ENCODE results near the gene ADCY6. TPM values are rescaled to one million over a fixed set of nuclear protein-coding genes. Genes with fewer than 3 reads are reported as not detected.

Gene ADCY6
- polyA plus RNA-seq: not detected

GRCh38 chr12:48788854-48789775 is at the start of gene ADCY6:
ADCY6 (minus strand) TSS chr12:48789089; CDS start chr12:48783434, 5,655 bp downstream.
- peak within 1 kb of the TSS; percentile 46 to 87 (median 77) for H3K4me3 Mint-ChIP-seq
- H3K27ac Mint-ChIP-seq: no peak within 1 kb of the TSS
- H3K27me3 Mint-ChIP-seq: peaks cover 35% of the 10 kb centered on the region
- H3K4me1 Mint-ChIP-seq: peaks cover 0 to 5% (median 2%) of the 10 kb centered on the region in 3 donors
- H3K9me3 Mint-ChIP-seq: no peaks in the 10 kb centered on the region
- H3K36me3 Mint-ChIP-seq: no peaks in the 10 kb centered on the region

DNA sequence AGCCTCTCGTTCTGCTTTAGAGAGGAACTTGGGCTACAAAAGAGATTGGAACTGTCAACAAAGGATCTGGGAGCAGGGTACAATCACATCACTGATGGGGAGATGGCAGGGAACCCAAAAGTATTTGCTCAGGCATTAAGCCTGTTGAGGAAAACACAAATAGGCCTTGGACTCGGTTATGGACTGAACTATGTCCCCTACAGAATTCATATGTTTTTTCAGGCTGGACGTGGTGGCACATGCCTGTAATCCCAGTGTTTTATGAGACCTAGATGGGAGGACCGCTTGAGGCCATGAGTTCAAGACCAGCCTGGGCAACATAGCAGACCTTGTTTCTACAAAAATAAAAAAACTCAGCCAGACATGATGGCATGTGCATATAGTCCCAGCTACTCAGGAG is 49.2 kb upstream of the ADCY6 start:
- Mint-ChIP-seq H3K27me3 (no peaks in the 10 kb centered on the region), H3K27ac (no peak overlapping the region), H3K36me3 (peaks cover 1% of the 10 kb centered on the region), H3K4me3 (no peak overlapping the region), H3K4me1 (no peaks in the 10 kb centered on the region), H3K9me3 (no peaks in the 10 kb centered on the region)

DNA sequence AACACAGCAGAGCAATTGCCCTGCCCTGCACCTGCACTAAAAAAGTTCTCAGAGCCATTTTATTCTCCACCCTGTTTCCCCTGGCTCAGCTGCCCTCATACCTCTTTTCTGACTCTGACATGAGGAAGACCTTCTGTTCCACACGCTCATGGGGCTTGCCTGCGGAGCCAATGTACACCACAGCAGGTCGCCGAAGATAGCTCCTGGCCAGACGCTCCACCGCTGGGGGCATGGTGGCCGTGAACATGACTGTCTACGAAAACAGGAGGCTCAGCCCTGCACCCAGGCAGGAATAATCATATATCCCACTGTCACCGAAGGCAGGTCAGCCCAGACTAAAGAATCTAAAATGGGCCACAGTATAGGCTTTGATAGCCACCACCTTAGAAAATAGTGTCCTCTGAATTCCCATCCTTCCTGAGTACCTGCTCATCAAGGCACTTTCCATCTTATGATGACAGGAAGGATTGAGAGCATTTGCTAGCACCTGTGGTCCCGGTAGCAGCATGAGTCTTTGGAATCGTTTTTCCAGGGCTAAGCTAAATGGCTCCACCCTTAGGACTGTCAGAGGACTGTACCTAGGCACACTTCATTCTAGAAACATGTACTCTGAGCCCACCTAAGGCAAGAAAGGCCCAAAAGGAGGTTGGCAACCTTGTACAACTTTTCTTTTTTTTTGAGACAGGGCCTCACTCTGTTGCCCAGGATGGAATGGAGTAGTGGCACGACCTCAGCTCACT is 43.6 kb upstream of the ADCY6 start:
- Mint-ChIP-seq H3K4me3 (no peak overlapping the region), H3K27ac (peak overlapping the region in 1 of 3 donors; percentile 35), H3K4me1 (no peaks in the 10 kb centered on the region), H3K9me3 (no peaks in the 10 kb centered on the region), H3K36me3 (peaks cover 7% of the 10 kb centered on the region), H3K27me3 (no peaks in the 10 kb centered on the region)

DNA sequence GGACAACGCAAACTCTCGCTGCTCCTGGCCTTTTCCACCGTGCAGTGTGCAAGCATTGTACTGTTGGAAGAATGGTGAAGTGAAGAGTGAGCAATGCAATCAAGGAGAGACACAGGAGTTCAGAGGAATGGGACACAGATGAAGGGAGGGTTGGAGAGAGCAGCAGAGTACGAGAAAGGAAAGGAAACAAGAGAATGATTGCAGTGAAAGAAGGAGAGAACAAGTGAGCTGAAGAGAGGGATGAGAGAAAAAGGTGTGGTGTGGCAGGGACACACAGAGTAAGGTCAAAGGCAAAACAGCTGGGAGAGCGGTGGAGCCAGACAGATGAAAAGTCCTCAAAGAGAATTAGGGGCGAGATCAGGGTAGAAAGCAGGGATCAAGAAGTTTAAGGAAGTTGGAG is 42.4 kb upstream of the ADCY6 start:
- Mint-ChIP-seq H3K9me3 (no peaks in the 10 kb centered on the region), H3K4me1 (no peaks in the 10 kb centered on the region), H3K27me3 (no peaks in the 10 kb centered on the region), H3K4me3 (no peak overlapping the region), H3K36me3 (peaks cover 7% of the 10 kb centered on the region), H3K27ac (peak overlapping the region in 1 of 3 donors; percentile 12)

DNA sequence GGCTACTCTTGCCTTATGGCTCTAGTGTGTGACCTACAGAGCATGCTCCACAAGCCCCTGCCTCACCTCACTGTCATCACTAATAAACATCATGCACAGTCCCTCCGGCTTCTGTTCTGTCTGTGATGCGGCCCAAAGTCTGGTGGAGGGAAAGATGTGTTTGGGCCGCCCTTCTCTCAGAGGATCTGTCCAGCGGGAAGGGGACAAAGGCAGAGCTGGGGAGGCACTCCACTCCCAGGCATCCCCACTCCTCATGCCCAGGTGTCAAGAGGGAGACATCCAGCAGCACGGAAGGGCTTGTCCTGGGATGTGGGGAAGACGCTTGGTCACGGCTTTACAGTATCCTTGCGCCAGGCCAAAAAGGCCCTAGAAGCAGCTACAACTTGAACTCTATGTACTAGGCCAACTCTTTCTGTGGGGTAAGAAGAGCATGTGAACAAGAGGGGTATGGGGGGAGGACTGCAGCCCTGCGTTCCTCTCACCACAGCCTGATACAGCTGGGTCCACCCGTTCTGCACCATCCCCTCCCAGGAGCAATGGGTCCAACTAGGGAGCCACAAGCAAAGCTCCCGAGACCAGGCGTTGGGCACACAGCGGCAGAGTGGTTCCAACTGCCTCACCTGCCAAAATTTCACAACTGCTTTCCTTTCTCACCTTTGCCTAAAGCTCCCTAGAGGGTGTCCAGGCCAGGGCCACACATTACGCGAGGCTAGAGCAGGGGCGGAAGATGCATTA is 40.1 kb upstream of the ADCY6 start:
- Mint-ChIP-seq H3K9me3 (no peaks in the 10 kb centered on the region), H3K36me3 (peaks cover 6% of the 10 kb centered on the region), H3K4me1 (peaks cover 0 to 4% (median 2%) of the 10 kb centered on the region in 3 donors), H3K27ac (no peak overlapping the region), H3K4me3 (no peak overlapping the region), H3K27me3 (no peaks in the 10 kb centered on the region)

DNA sequence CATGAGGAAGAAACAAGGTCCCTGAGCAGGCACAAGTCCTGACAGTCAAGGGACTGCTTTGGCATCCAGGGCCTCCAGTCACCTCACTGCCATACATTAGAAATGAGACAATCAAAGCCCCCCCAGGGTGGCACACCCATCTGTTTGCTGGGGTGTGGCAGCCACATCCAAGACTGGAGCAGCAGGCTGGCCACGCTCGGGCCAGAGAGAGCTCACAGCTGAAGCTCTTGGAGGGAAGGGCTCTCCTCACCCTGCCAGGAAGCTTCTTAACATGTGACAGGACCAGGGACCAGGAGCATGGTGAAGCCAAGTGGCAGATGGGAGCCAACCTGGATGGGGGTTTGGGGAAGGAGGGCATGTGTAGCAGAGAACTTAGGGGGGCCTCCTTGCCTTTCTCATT is 39.4 kb upstream of the ADCY6 start:
- no peaks in the 10 kb centered on the region for H3K27me3 Mint-ChIP-seq
- H3K36me3 Mint-ChIP-seq: peaks cover 6% of the 10 kb centered on the region
- peaks cover 0 to 4% (median 2%) of the 10 kb centered on the region in 3 donors for H3K4me1 Mint-ChIP-seq
- no peak overlapping the region for H3K27ac Mint-ChIP-seq
- H3K9me3 Mint-ChIP-seq: no peaks in the 10 kb centered on the region
- H3K4me3 Mint-ChIP-seq: no peak overlapping the region

DNA sequence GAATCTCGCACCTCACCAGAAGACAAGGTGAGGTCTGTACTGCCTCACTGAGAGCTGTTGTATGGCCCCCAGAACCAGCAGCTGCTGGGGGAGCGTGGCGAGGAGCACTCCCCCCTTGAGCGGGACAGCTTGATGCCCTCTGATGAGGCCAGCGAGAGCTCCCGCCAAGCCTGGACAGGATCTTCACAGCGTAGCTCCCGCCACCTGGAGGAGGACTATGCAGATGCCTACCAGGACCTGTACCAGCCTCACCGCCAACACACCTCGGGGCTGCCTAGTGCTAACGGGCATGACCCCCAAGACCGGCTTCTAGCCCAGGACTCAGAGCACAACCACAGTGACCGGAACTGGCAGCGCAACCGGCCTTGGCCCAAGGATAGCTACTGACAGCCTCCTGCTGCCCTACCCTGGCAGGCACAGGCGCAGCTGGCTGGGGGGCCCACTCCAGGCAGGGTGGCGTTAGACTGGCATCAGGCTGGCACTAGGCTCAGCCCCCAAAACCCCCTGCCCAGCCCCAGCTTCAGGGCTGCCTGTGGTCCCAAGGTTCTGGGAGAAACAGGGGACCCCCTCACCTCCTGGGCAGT is 38.7 kb upstream of the ADCY6 start:
- no peak overlapping the region for H3K4me3 Mint-ChIP-seq
- H3K27me3 Mint-ChIP-seq: no peaks in the 10 kb centered on the region
- H3K9me3 Mint-ChIP-seq: no peaks in the 10 kb centered on the region
- H3K27ac Mint-ChIP-seq: no peak overlapping the region
- peaks cover 0 to 4% (median 2%) of the 10 kb centered on the region in 3 donors for H3K4me1 Mint-ChIP-seq
- H3K36me3 Mint-ChIP-seq: peaks cover 6% of the 10 kb centered on the region

- Mint-ChIP-seq H3K36me3 (peaks cover 6% of the 10 kb centered on the region), H3K27me3 (no peaks in the 10 kb centered on the region), H3K27ac (no peak overlapping the region), H3K4me3 (no peak overlapping the region), H3K4me1 (peaks cover 0 to 4% (median 2%) of the 10 kb centered on the region in 3 donors), H3K9me3 (no peaks in the 10 kb centered on the region)
These were observed 38.1 kb upstream of the ADCY6 start for GRCh38 chr12:48827026-48827425.

DNA sequence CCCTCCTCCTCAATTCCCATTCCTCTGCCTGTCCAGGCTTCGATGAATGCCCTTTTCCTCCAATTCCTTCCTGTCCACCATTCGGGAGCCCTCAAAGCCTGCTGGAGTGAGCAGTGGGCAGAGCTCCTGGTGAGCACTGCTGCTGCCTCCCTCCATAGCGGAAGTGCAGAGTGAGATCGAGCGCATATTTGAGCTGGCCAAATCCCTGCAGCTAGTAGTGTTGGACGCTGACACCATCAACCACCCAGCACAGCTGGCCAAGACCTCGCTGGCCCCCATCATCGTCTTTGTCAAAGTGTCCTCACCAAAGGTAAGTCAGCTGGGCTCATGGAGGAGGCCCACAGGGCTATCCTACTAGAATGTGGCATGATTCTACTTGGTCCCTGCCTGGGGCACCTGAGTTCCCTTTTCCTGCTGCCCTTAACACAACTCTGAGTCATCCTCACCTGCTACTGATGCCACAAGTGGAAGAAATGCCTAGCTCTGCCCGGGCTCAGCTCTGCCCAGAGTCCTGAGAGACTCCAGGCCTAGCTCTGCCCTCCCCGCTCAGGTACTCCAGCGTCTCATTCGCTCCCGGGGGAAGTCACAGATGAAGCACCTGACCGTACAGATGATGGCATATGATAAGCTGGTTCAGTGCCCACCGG is 37.4 kb upstream of the ADCY6 start:
- peak overlapping the region in 1 of 4 donors; percentile 32 for H3K4me3 Mint-ChIP-seq

GRCh38 chr12:48824905-48825304 is 36.0 kb upstream of the ADCY6 start:
- H3K27ac Mint-ChIP-seq: no peak overlapping the region
- no peaks in the 10 kb centered on the region for H3K9me3 Mint-ChIP-seq
- H3K36me3 Mint-ChIP-seq: no peaks in the 10 kb centered on the region
- H3K27me3 Mint-ChIP-seq: no peaks in the 10 kb centered on the region
- no peak overlapping the region for H3K4me3 Mint-ChIP-seq
- H3K4me1 Mint-ChIP-seq: peaks cover 0 to 4% (median 2%) of the 10 kb centered on the region in 3 donors

More for the DNA sequence above, 37.4 kb upstream of the ADCY6 start:
- Mint-ChIP-seq H3K27ac (no peak overlapping the region), H3K27me3 (no peaks in the 10 kb centered on the region), H3K9me3 (no peaks in the 10 kb centered on the region), H3K4me1 (peaks cover 0 to 4% (median 2%) of the 10 kb centered on the region in 3 donors), H3K36me3 (peaks cover 4% of the 10 kb centered on the region)

DNA sequence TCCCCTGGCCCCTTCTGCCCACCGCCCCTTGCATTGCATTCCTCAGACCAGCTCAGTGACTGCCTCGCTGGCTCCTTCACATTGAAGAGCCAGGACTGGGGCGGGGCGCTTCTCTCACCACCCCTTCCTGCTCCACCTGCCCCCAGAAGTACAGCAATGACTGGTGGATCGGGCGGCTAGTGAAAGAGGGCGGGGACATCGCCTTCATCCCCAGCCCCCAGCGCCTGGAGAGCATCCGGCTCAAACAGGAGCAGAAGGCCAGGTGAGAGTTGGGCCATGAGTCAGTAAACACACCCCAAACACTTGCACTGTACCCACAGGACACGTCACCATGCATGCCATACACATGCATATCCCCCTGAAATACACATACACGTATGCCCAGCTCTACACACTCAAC is 35.2 kb upstream of the ADCY6 start:
- Mint-ChIP-seq H3K36me3 (no peaks in the 10 kb centered on the region), H3K4me3 (peak overlapping the region in 1 of 4 donors; percentile 64), H3K4me1 (peaks cover 0 to 5% (median 2%) of the 10 kb centered on the region in 3 donors), H3K9me3 (no peaks in the 10 kb centered on the region), H3K27ac (no peak overlapping the region), H3K27me3 (no peaks in the 10 kb centered on the region)

GRCh38 chr12:48823281-48823680 is 34.4 kb upstream of the ADCY6 start:
- no peak overlapping the region for H3K4me3 Mint-ChIP-seq
- H3K36me3 Mint-ChIP-seq: no peaks in the 10 kb centered on the region
- H3K27ac Mint-ChIP-seq: no peak overlapping the region
- no peaks in the 10 kb centered on the region for H3K9me3 Mint-ChIP-seq
- no peaks in the 10 kb centered on the region for H3K27me3 Mint-ChIP-seq
- H3K4me1 Mint-ChIP-seq: peaks cover 0 to 5% (median 2%) of the 10 kb centered on the region in 3 donors

DNA sequence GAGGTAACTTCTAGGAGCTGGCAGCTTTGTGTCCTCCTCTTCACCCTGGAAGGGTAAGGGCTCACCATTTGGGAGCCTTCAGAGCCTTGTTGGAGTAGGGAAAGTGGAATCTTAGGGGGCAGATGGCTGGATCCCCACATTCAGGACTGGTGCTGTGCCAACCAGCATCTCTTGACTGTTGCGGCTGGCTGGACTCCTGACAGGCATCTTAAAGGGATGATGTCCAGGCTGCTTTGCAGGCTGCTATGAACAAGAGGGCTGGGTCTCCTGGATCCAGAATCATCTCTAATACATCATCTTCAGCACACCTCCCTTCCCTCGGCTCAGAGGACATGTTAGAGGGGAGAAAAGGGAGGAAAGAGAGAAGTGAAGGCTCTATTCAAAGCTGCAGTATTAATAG is 33.8 kb upstream of the ADCY6 start:
- peaks cover 0 to 6% (median 2%) of the 10 kb centered on the region in 3 donors for H3K4me1 Mint-ChIP-seq

DNA sequence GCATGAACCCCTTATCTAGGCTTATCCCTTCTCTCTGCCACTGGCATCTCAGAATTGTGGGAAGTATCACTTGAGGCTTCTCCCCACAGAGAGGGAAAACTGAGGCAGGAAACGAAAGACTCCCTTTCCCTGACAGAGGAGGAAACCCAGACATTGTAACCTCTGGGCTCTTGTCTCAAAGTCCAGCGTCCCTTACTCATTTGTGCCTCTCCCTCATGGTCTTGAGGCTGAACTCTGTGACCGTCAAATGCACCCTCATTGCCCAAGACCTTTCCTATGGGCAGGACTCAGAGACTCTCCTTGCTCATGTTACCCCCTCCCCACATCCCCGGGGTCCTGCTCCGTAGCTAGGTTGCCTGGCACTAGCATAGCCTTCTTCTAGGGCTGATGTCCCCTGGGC is 33.2 kb upstream of the ADCY6 start:
- H3K27ac Mint-ChIP-seq: no peak overlapping the region
- H3K4me1 Mint-ChIP-seq: peaks cover 0 to 11% (median 5%) of the 10 kb centered on the region in 3 donors
- H3K4me3 Mint-ChIP-seq: peak overlapping the region in 2 of 4 donors; percentile 18 to 36
- H3K9me3 Mint-ChIP-seq: no peaks in the 10 kb centered on the region
- peaks cover 2% of the 10 kb centered on the region for H3K27me3 Mint-ChIP-seq
- H3K36me3 Mint-ChIP-seq: no peaks in the 10 kb centered on the region

More for the DNA sequence above, 33.8 kb upstream of the ADCY6 start:
- Mint-ChIP-seq H3K27ac (no peak overlapping the region), H3K9me3 (no peaks in the 10 kb centered on the region), H3K36me3 (no peaks in the 10 kb centered on the region), H3K27me3 (no peaks in the 10 kb centered on the region), H3K4me3 (peak overlapping the region in 1 of 4 donors; percentile 36)
